GM13977 (cell line): ENCODE results near the gene HYI.
"Not testable (repeated sequence)": the region's sequence is repeated elsewhere in the genome, so short reads cannot be mapped to it uniquely, and the experiment has no call there.

ENCODE experiments used
- DNase-seq: peaks from one replicate; pipeline ENCODE4 v3.0.0; 2012; ENCODE audit warnings: low spot score
- CTCF ChIP-seq: IDR thresholded peaks from 2 replicates; pipeline ENCODE4 v1.5.1; 2012; ENCODE audit warnings: mild to moderate bottlenecking, control low read depth; ENCODE audit not compliant: insufficient read depth; ENCODE audit errors: extremely low read depth, missing control alignments
- in situ Hi-C: fragments of 300-500 bp; cut with MboI; formaldehyde crosslinking; loops from one replicate; pipeline ENCODE4 v1.12.0; 2022; ENCODE audit warnings: low sequenced_read_pairs, low pct_unique_long_range_greater_than_20kb, mixed read lengths, inconsistent platforms; ENCODE audit not compliant: unreplicated experiment

Gene HYI

DNA sequence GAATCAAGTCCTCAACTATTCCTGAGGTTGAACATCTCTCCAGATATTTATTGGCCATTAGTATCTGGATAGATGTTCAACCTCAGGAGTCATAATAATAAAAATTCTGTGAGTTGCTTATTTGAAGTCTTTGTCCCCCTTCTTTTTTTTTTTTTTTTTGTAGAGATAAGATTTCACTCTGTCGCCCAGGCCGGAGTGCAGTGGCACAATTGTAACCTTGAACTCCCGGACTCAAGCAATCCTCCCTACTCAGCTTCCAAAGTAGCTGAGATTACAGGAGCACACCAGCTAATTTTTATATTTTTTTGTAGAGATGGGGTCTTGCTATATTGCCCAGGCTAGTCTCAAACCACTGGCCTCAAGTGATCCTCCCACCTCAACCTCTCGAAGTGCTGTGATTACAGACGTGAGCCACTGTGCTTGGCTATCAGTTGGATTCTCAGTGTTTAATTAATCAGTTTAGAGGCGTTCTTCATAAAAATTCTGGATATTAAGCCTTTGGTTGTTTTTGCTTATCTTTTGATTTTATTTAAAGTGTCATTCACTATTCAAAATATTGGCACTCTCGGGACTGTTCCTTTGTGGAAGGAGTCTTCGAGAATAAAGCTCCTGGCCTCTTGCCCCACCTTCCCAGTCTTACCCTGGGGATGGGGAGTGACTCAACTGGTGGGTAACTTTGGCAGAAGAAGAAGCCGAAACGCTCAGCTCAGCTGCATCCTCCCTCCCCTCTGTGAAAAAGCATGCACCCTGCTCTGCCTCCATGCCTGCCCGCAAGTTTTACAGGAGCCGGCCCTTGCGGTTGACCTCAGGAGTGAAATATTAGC, 11.2 kb upstream of the HYI start:
- in situ Hi-C loops, result no loop called here
- TF ChIP-seq CTCF, result no peak
- no peak for DNase-seq

GRCh38 chr1:43463479-43463878, 9.7 kb upstream of the HYI start:
- TF ChIP-seq CTCF, result no peak
- in situ Hi-C loops, result no loop called here
- no peak for DNase-seq

DNA sequence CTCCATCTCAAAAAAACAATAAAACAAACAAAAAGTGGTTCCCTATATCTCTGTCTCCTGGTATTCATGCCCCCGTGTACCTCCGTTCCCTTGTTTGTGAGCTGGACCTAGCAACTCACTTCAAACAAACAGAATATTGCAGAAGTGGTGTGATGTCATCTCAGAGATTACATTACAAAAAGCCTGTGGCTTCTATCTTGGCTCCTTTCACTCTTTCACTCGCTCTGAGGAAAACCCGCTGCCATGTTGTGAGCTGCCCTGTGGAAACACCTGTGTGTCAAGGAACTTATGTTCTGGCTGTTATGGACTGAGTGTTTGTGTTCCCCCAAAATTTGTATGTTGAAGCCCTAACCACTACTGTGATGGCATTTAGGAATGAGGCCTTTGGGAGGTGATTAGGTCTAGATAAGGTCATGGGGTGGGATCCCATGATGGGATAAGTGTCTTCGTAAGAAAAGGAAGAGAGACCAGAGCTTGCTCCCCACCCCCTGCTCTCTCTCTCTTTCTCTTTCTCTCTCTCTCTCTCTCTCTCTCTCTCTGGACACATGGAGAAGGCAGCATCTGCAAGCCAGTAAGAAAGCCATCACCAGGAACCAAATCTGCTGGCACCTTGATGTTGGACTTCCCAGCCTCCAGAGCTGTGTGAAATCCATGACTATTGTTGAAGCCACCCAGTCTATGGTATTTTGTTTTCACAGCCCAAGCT, 7.4 kb upstream of the HYI start:
- TF ChIP-seq CTCF, result no peak
- in situ Hi-C loops, result no loop called here
- no peak for DNase-seq

- DNase-seq, in situ Hi-C loops: not testable (repeated sequence)
These were observed 4.6 kb upstream of the HYI start for GRCh38 chr1:43458379-43458778.

DNA sequence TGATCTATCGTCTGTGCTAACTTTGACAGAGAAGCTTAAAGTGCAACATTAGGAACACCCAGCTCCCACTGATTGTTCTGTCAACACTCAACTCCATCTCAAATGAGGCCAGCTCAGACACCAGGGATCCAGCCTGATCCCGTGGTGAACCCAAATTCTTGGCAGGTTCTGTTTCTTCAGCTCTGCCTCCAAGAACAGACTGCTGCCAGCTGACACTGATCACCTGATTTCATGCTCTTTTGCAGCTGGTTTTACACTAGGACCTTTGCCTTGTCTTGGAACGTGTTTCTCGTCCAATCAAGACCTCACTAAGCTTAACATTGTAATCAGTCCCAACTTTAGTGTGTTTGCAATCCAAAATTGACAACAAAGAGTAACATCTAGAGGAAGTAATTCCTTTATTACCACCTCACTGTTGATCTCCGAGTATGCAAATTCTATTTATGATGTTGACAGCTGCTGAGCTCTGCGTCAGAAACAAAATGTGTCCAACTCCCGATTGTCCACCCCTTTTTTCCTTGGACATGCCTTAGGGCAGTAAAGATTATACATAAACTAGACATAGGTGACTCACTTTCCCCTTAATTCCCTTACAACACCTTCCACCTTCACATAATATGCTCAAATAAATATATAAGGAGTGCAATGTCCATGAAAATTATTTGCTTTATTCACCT, 1.6 kb upstream of the HYI start:
- in situ Hi-C loops, result no loop called here
- no peak for DNase-seq
- TF ChIP-seq CTCF, result no peak

- TF ChIP-seq CTCF, result no peak
- in situ Hi-C loops, result no loop called here
These were observed 710 bp upstream of the HYI start for GRCh38 chr1:43454270-43455011.

More at GRCh38 chr1:43454270-43455011, 710 bp upstream of the HYI start:
- DNase-seq, result peak; percentile 84
